ENCODE results near the gene ZNF653. TPM values are rescaled to one million over a fixed set of nuclear protein-coding genes. Genes with fewer than 3 reads are reported as not detected.
A peak's percentile ranks its signal among the peaks of the same experiment; 100 is the strongest.

Gene ZNF653
- total RNA-seq, 1 experiment from 2014 or later = 8.8 TPM

DNA sequence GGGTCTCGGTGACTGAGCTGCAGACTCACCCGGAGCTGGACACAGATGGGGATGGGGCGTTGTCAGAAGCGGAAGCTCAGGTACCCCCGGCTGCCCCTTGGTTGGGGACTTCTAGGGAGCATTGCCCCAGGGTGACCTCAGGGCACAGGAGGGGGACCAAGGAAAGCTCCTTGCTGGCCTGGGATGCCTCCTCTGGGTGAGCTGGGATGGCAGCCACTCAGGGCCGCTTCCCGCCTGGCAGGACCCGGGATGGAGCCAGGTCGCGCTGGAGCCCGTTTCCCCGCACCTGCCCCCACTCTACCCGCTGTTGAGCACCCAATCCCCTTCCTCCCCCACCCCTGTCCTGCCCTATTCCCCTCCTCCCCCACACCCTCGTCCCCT lies 59.4 kb downstream of the ZNF653 start:
- Mint-ChIP-seq H3K27me3 (ENCODE audit: unreplicated experiment) (no peaks in the 10 kb centered on the region), H3K4me3 (ENCODE audit: low read depth, unreplicated experiment) (no peak overlapping the region), H3K27ac (ENCODE audit: unreplicated experiment) (no peak overlapping the region), H3K9me3 (ENCODE audit: low read depth, unreplicated experiment) (no peaks in the 10 kb centered on the region), H3K36me3 (ENCODE audit: insufficient read depth, unreplicated experiment) (peaks cover 21% of the 10 kb centered on the region), H3K4me1 (ENCODE audit: low read depth, unreplicated experiment) (no peaks in the 10 kb centered on the region)
- intact Hi-C loops (cut with micrococcal nuclease; ENCODE audit: unreplicated experiment) = loop anchor here (10.0 kb wide), 1 partner anchor 151 kb away; the partner anchor contains the start of gene TSPAN16
- no TSS peak for BruUV-seq (replicated peaks)
- CTCF ChIA-PET = no interaction called here
- TF ChIP-seq, protein P1, sequence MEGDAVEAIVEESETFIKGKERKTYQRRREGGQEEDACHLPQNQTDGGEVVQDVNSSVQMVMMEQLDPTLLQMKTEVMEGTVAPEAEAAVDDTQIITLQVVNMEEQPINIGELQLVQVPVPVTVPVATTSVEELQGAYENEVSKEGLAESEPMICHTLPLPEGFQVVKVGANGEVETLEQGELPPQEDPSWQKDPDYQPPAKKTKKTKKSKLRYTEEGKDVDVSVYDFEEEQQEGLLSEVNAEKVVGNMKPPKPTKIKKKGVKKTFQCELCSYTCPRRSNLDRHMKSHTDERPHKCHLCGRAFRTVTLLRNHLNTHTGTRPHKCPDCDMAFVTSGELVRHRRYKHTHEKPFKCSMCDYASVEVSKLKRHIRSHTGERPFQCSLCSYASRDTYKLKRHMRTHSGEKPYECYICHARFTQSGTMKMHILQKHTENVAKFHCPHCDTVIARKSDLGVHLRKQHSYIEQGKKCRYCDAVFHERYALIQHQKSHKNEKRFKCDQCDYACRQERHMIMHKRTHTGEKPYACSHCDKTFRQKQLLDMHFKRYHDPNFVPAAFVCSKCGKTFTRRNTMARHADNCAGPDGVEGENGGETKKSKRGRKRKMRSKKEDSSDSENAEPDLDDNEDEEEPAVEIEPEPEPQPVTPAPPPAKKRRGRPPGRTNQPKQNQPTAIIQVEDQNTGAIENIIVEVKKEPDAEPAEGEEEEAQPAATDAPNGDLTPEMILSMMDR (IDR thresholded peaks at IDR 0.05; ENCODE audit: unreplicated experiment) = no peak
- no peak for DNase-seq

DNA sequence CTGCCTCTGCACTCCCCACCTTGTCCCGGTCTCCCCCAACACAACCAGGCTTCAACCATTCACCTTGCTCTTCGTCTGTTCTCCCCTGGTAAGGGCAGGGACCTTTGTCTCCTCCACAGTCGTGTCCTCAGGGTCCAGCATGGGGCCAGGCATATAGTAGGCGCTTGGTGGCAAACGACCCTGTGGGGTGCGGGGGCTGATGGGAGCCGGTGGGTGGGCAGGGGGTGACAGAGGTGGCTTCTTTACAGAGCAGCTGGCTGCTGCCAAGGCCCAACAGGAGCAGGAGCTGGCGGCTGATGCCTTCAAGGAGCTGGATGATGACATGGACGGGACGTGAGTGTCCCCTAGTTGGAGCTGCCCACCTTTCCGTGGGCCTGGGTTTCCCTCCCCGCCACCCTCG lies 60.5 kb downstream of the ZNF653 start:
- no peak for DNase-seq
- Mint-ChIP-seq H3K9me3 (ENCODE audit: low read depth, unreplicated experiment) (no peaks in the 10 kb centered on the region), H3K4me3 (ENCODE audit: low read depth, unreplicated experiment) (no peak overlapping the region), H3K27ac (ENCODE audit: unreplicated experiment) (no peak overlapping the region), H3K36me3 (ENCODE audit: insufficient read depth, unreplicated experiment) (peaks cover 24% of the 10 kb centered on the region), H3K27me3 (ENCODE audit: unreplicated experiment) (no peaks in the 10 kb centered on the region), H3K4me1 (ENCODE audit: low read depth, unreplicated experiment) (no peaks in the 10 kb centered on the region)
- intact Hi-C loops (cut with micrococcal nuclease; ENCODE audit: unreplicated experiment) = loop anchor here (10.0 kb wide), 1 partner anchor 150 kb away; the partner anchor contains the start of gene TSPAN16
- CTCF ChIA-PET = no interaction called here
- TF ChIP-seq, protein P1 (IDR thresholded peaks at IDR 0.05; ENCODE audit: unreplicated experiment) = no peak
- no TSS peak for BruUV-seq (replicated peaks)

DNA sequence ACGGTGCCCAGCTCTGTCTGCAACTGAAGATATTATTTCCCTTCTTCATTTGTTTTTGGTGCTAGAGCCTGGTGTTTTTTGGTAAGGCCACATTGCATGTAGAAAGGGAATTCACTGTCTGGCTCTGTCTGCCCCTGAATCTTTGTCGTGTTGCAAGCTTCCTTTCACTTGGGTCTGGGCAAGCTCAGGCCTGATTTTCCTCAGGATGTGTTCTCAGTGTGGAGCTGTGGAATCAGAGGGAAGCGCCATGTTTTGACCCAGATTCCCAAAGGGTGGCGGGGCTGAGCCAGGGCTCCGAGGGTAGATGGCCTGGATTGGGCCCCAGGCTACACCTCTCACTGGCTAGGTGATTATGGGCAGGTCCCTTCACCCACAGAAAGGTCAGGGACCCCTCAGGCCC lies 61.6 kb downstream of the ZNF653 start:
- intact Hi-C loops (cut with micrococcal nuclease; ENCODE audit: unreplicated experiment) = loop anchor here (10.0 kb wide), 1 partner anchor 149 kb away; the partner anchor contains the start of gene TSPAN16
- Mint-ChIP-seq H3K4me1 (ENCODE audit: low read depth, unreplicated experiment) (no peaks in the 10 kb centered on the region), H3K27ac (ENCODE audit: unreplicated experiment) (no peak overlapping the region), H3K27me3 (ENCODE audit: unreplicated experiment) (no peaks in the 10 kb centered on the region), H3K36me3 (ENCODE audit: insufficient read depth, unreplicated experiment) (peaks cover 22% of the 10 kb centered on the region), H3K9me3 (ENCODE audit: low read depth, unreplicated experiment) (no peaks in the 10 kb centered on the region), H3K4me3 (ENCODE audit: low read depth, unreplicated experiment) (no peak overlapping the region)
- TF ChIP-seq, protein P1 (IDR thresholded peaks at IDR 0.05; ENCODE audit: unreplicated experiment) = no peak
- BruUV-seq (replicated peaks) = no TSS peak
- CTCF ChIA-PET = interaction anchor here (0.6 to 0.9 kb wide), 2 partner anchors 310 to 797 kb away, joined by 3 to 4 read pairs; no protein-coding TSS in a partner anchor
- no peak for DNase-seq

DNA sequence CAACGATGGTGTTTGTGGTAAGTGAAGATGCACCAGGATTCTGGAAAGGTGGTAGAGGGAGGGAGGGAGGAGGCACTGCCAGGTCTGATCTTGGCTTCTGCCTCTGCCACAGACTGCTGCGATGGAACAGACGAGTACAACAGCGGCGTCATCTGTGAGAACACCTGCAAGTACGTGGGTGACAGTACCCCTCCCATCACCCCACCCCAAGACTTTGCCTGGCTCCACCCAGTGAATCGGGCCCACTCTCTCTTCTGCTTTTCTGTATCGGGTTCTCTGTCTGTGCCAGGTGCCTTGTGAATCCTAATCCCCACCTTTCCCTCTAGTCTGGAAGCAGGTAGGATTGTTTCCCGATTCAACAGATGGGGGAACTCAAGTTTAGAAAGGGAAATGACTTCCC lies 67.7 kb downstream of the ZNF653 start:
- TF ChIP-seq, protein P1 (IDR thresholded peaks at IDR 0.05; ENCODE audit: unreplicated experiment) = no peak
- intact Hi-C loops (cut with micrococcal nuclease; ENCODE audit: unreplicated experiment) = no loop called here
- DNase-seq = no peak
- H3K4me3 Mint-ChIP-seq (ENCODE audit: low read depth, unreplicated experiment) = no peak overlapping the region
- H3K27ac Mint-ChIP-seq (ENCODE audit: unreplicated experiment) = no peak overlapping the region
- peaks cover 43% of the 10 kb centered on the region for H3K36me3 Mint-ChIP-seq (ENCODE audit: insufficient read depth, unreplicated experiment)
- H3K4me1 Mint-ChIP-seq (ENCODE audit: low read depth, unreplicated experiment) = no peaks in the 10 kb centered on the region
- no peaks in the 10 kb centered on the region for H3K9me3 Mint-ChIP-seq (ENCODE audit: low read depth, unreplicated experiment)
- CTCF ChIA-PET = no interaction called here
- TSS peak; percentile 16 for BruUV-seq (replicated peaks)
- no peaks in the 10 kb centered on the region for H3K27me3 Mint-ChIP-seq (ENCODE audit: unreplicated experiment)

Data from Calu3 (cell line).